Loucy (cell line): ENCODE results near the gene SPATA20.
A peak's percentile ranks its signal among the peaks of the same experiment; 100 is the strongest.

Experiments used
- H2AFZ ChIP-seq: fragments of 200-600 bp; sonication (generic); 2 replicates; pipeline ENCODE4 v1.6.0; 2016; ENCODE audit warnings: antibody characterized with exemption, mild to moderate bottlenecking, low read length, moderate library complexity
- H3F3A ChIP-seq: fragments of 200-600 bp; 2 replicates; pipeline ENCODE4 v1.6.0; 2016; ENCODE audit warnings: antibody characterized with exemption, low read depth, mild to moderate bottlenecking
- H3K27me3 ChIP-seq: fragments of 200-600 bp; sonication (generic); 2 replicates; pipeline ENCODE4 v1.6.1; 2014; ENCODE audit warnings: low read length, mild to moderate bottlenecking; ENCODE audit not compliant: insufficient read depth, poor library complexity, severe bottlenecking
- H3K36me3 ChIP-seq: fragments of 200-600 bp; sonication (generic); 2 replicates; pipeline ENCODE4 v1.6.1; 2016; ENCODE audit warnings: low read length; ENCODE audit not compliant: insufficient read depth
- H3K4me1 ChIP-seq: fragments of 200-600 bp; sonication (generic); 2 replicates; pipeline ENCODE4 v1.5.1; 2014; ENCODE audit warnings: low read length, mild to moderate bottlenecking; ENCODE audit not compliant: insufficient read depth, poor library complexity, severe bottlenecking
- H3K4me2 ChIP-seq: fragments of 200-600 bp; sonication (generic); 2 replicates; pipeline ENCODE4 v1.6.0; 2014; ENCODE audit warnings: antibody characterized with exemption, low read length, low read depth, mild to moderate bottlenecking; ENCODE audit not compliant: poor library complexity, severe bottlenecking
- H3K4me3 ChIP-seq: fragments of 200-600 bp; sonication (generic); 2 replicates; pipeline ENCODE4 v1.5.1; 2014; ENCODE audit warnings: low read length, mild to moderate bottlenecking, mixed read lengths; ENCODE audit not compliant: poor library complexity, severe bottlenecking
- H3K79me2 ChIP-seq: fragments of 200-600 bp; sonication (generic); 2 replicates; pipeline ENCODE4 v1.6.1; 2014; ENCODE audit warnings: low read length; ENCODE audit not compliant: insufficient read depth
- H3K9ac ChIP-seq: fragments of 200-600 bp; sonication (generic); 2 replicates; pipeline ENCODE4 v1.6.0; 2014; ENCODE audit warnings: mild to moderate bottlenecking, low read depth, low read length, moderate library complexity; ENCODE audit not compliant: poor library complexity, severe bottlenecking
- H3K9me2 ChIP-seq: fragments of 200-600 bp; sonication (generic); replicated peaks from 2 replicates; pipeline ENCODE4 v1.6.1; 2016; ENCODE audit warnings: low read depth, low read length, mixed read lengths
- H3K9me3 ChIP-seq: fragments of 200-600 bp; sonication (generic); 2 replicates; pipeline ENCODE4 v1.6.1; 2014; ENCODE audit warnings: mild to moderate bottlenecking, antibody characterized with exemption, low read length, low read depth; ENCODE audit not compliant: insufficient read depth
- H4K20me1 ChIP-seq: fragments of 200-600 bp; sonication (generic); 2 replicates; pipeline ENCODE4 v1.6.0; 2014; ENCODE audit warnings: antibody characterized with exemption, low read length, mild to moderate bottlenecking; ENCODE audit not compliant: insufficient read depth, poor library complexity, severe bottlenecking
- EZH2phosphoT487 ChIP-seq: fragments of 200-600 bp; IDR thresholded peaks from 2 replicates; pipeline ENCODE4 v1.6.1; 2018; ENCODE audit warnings: antibody characterized with exemption, mild to moderate bottlenecking, moderate library complexity, borderline replicate concordance
- TF ChIP-seq, protein P1 (sequence below): fragments of 200-600 bp; sonication (generic); conservative IDR thresholded peaks from 2 replicates; pipeline ENCODE4 v1.5.1; 2014; ENCODE audit warnings: mild to moderate bottlenecking, antibody characterized with exemption, low read length

SPATA20 gene

DNA sequence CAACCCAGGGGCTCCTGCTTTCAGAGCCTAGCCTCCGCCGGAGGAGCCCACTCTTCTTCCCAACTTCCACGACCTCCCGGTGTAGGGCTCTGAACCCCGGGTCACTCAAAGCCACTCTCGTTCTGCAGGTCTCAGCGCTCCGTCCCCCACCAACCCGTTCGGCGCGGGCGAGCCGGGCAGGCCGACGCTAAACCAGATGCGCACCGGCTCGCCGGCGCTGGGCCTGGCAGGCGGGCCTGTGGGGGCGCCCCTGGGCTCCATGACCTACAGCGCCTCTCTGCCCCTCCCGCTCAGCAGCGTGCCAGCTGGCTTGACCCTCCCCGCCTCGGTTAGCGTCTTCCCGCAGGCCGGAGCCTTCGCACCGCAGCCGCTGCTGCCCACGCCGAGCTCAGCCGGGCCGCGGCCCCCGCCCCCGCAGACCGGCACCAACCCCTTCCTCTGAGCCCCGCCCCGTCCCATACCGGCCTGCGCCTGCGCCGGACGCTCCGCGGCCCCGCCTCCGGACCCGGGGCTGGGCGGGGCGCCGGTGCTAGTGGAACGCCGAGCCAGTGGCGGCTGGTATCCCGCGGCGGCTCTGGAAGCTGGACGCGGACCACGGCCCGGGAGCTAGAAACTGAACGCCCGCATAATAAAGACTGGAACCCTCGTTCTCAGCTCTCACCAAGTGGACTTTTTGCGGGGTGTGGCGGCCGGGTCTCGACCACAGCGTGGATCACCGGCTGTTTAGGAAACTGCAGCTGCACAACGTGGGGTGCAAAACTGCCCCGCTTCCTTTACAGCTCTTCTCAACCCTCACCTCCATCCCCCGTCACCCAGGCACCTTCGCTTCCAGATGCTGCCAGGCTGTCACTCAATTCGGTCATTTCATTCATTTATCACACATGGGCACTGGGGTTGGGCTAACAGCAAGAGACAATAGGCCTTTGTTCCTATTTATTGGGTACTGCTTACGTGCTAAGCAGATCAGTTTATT lies 5.0 kb upstream of the SPATA20 start:
- Histone ChIP-seq H3K4me3 (peak overlapping the region; percentile 75), H3K4me2 (peak overlapping the region; percentile 87), H3K9me3 (no peaks in the 10 kb centered on the region), H3K79me2 (no peaks in the 10 kb centered on the region), H2AFZ (peak overlapping the region; percentile 89), H3K9ac (peak overlapping the region; percentile 68), H3K27me3 (no peaks in the 10 kb centered on the region), H3K4me1 (peaks cover 17% of the 10 kb centered on the region), H3K9me2 (no peaks in the 10 kb centered on the region), H3F3A (no peaks in the 10 kb centered on the region), H4K20me1 (no peaks in the 10 kb centered on the region), H3K36me3 (no peaks in the 10 kb centered on the region)
- no peak for TF ChIP-seq EZH2phosphoT487
- TF ChIP-seq, protein P1, sequence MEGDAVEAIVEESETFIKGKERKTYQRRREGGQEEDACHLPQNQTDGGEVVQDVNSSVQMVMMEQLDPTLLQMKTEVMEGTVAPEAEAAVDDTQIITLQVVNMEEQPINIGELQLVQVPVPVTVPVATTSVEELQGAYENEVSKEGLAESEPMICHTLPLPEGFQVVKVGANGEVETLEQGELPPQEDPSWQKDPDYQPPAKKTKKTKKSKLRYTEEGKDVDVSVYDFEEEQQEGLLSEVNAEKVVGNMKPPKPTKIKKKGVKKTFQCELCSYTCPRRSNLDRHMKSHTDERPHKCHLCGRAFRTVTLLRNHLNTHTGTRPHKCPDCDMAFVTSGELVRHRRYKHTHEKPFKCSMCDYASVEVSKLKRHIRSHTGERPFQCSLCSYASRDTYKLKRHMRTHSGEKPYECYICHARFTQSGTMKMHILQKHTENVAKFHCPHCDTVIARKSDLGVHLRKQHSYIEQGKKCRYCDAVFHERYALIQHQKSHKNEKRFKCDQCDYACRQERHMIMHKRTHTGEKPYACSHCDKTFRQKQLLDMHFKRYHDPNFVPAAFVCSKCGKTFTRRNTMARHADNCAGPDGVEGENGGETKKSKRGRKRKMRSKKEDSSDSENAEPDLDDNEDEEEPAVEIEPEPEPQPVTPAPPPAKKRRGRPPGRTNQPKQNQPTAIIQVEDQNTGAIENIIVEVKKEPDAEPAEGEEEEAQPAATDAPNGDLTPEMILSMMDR = peak; percentile 48

DNA sequence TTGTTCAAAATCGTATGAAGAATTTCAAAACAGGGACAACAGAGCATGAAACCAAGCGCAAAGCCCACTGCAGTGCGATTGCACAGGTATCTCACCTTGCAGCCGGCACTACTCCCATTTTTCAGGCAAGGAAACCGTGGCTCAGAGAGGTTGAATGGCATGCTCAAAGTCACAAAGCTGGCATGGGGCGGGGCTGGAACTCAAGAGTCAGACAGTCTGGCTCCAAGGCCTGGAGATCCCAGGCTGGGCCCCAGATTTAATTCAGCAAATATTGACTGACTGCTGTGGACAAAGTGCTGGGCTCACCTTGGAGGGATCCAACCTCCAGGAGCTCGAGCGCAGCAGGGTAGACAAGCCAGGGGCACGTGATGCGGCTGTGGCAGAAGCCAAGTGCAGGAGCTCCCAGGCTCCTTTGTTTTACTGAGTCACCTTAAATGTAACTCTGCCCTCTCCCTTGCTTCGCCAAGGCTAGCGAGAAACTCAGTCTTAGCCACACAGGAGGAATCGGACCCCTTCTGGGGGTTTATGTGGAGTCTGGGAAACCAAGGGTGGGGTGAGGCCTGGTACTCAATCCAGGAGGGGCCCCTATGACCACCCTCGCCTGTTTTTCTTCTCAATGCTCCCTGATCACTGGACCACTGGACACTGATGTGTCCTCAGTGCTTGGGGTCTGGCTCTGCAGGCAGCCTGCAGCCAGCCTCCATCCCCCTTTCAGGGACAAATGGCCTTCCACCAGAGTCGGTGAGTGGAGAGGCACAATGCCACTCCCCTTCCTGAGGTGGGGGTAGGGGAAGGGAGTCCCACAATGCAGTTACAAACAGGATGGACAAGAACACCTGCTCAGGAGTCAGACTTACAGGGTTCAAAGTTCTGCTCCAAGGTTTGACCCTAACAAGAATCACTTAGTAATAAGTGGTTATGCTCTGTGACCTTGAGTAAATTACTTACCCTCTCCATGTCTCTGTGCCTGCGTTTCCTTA lies 3.9 kb upstream of the SPATA20 start:
- no peak for TF ChIP-seq EZH2phosphoT487
- TF ChIP-seq, protein P1 = no peak
- Histone ChIP-seq H3K9ac (peak overlapping the region; percentile 68), H3K4me1 (peaks cover 26% of the 10 kb centered on the region), H3K4me2 (peak overlapping the region; percentile 87), H3K36me3 (no peaks in the 10 kb centered on the region), H3K4me3 (peak overlapping the region; percentile 75), H4K20me1 (no peaks in the 10 kb centered on the region), H3K9me2 (no peaks in the 10 kb centered on the region), H3K27me3 (no peaks in the 10 kb centered on the region), H3K9me3 (no peaks in the 10 kb centered on the region), H3K79me2 (peaks cover 11% of the 10 kb centered on the region), H2AFZ (peak overlapping the region; percentile 89; the same call in 1 of the 2 replicates), H3F3A (no peaks in the 10 kb centered on the region)

DNA sequence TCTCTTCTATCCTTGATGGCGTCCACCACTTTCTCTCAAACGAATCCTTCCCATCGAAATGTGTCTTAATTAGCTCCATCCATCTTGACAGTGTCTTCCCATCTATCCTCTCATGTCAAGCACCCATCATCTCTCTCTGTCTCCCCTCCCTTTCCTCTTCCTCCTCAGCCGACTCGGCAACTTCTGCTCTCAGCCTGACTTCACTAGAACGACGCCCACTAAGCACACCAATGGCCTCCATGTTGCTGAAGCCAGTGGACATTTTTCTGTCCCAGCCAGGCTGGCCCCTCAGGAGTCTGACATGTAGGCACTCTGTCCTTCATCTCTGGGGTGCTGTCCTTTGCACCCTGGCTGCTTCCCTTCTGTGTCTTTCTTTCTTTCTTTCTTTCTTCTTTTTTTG lies 2.5 kb upstream of the SPATA20 start:
- Histone ChIP-seq H3K4me3 (no peak overlapping the region), H2AFZ (no peak overlapping the region), H3F3A (no peaks in the 10 kb centered on the region), H3K4me2 (no peak overlapping the region), H4K20me1 (no peaks in the 10 kb centered on the region), H3K9me2 (no peaks in the 10 kb centered on the region), H3K27me3 (no peaks in the 10 kb centered on the region), H3K36me3 (no peaks in the 10 kb centered on the region), H3K4me1 (peaks cover 31% of the 10 kb centered on the region), H3K9me3 (no peaks in the 10 kb centered on the region), H3K9ac (no peak overlapping the region), H3K79me2 (peaks cover 16% of the 10 kb centered on the region)
- TF ChIP-seq, protein P1 = no peak
- no peak for TF ChIP-seq EZH2phosphoT487
